Forelimb muscle (tissue), 1 donor: ENCODE results near the gene MRPL18. TPM values are rescaled to one million over a fixed set of nuclear protein-coding genes. Genes with fewer than 3 reads are reported as not detected.
A peak's percentile ranks its signal among the peaks of the same experiment; 100 is the strongest.
"Not testable (repeated sequence)": the region's sequence is repeated elsewhere in the genome, so short reads cannot be mapped to it uniquely, and the experiment has no call there.

Experiments used
- DNase-seq: peaks from one replicate; pipeline ENCODE4 v3.0.0-alpha.2; 2013; ENCODE audit warnings: low read depth
- polyA plus RNA-seq: library from polyadenylated mRNA; unstranded; fragments of 120-200 nt; gene quantifications from one replicate; pipeline ENCODE4 v1.2.1, GENCODE V29; 2013; ENCODE audit not compliant: insufficient read length

Gene MRPL18
- polyA plus RNA-seq, 1 donor: 79.1 TPM

DNA sequence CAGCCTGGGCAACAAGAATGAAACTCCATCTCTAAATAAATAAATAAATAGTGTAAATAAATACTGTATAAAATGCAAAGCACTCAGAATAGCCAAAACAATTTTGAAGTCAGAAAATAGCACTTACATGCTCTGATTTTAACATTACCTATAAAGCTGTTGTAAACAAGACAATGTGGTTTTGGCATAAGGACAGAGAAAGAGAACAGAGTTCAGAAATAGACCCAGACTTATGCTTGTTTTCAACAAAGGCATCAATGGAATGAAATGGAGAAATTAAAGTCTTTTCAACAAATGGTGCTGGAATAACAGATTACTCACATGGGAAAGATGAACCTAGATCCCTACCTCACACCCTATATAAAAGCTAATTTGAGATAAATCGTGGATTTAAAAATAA lies 18.1 kb upstream of the MRPL18 start:
- no peak for DNase-seq

DNA sequence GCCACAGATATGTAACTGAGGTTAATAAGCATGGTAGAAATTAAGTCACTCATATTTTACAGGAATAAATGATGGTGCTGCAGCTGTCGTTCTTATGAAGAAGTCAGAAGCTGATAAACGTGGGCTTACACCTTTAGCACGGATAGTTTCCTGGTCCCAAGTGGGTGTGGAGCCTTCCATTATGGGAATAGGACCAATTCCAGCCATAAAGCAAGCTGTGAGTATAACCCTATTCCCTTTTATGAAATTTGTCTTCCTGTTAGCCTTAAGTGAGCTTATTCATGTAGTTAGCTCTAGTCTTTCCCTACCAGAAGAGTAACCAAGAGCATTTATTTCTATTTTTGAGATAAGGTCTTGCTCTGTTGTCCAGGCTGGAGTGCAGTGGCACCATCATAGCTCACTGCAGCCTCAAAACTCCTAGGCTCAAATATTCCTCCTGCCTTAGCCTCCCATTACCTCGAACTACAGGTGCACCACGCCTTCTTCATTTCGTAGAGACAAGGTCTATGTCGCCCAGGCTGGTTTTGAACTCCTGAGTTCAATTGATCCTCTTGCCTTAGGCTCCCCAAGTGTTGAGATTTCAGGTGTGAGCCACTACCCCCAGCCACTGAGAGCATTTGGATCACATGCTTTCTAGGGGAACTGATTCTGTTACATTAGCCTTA lies 12.9 kb upstream of the MRPL18 start:
- no peak for DNase-seq

DNA sequence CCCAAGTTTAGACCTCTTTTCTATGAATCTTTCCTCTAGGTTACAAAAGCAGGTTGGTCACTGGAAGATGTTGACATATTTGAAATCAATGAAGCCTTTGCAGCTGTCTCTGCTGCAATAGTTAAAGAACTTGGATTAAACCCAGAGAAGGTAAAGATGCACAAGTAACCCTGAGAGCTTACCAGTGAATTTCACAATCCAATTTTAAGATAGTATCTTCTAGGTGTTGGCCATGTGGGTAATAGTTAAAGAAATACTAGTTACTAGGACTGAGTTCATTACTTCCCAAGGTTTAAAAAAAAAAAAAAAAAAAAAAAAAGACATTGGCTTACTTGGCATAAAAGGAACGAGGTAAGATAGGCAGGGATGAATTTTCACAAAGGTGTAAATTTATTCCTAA lies 12.1 kb upstream of the MRPL18 start:
- no peak for DNase-seq

DNA sequence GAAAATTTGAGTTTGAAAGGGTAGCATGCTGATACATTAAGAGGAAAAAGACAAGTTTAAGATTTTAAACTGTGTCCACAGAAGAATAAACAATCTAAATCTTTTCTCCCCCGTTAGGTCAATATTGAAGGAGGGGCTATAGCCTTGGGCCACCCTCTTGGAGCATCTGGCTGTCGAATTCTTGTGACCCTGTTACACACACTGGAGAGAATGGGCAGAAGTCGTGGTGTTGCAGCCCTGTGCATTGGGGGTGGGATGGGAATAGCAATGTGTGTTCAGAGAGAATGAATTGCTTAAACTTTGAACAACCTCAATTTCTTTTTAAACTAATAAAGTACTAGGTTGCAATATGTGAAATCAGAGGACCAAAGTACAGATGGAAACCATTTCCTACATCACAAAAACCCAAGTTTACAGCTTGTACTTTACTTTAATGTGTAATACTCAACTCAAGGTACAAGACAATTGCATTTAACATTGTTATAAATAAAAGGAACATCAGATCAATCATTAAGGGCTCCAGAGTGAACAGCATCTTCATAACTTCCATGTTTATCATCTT lies 11.6 kb upstream of the MRPL18 start:
- DNase-seq: no peak

DNA sequence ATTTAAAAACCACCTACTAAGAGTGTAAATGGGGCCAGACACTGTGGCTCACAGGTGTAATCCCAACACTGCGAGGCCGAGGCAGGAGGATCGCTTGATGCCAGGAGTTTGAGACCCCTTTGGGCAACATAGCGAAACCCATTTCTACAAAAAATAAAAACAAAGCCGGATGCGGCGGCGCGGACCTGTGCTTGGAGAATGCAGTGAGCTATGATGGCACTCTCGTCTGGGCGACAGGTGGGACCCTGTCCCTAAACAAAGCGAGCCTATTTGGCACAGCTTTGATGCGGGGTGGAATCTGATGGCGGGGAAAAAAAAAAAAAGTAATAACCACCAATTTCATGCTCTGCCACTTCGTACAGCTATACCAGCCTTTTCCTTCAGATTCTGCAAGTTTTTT lies 2.0 kb upstream of the MRPL18 start:
- no peak for DNase-seq

DNA sequence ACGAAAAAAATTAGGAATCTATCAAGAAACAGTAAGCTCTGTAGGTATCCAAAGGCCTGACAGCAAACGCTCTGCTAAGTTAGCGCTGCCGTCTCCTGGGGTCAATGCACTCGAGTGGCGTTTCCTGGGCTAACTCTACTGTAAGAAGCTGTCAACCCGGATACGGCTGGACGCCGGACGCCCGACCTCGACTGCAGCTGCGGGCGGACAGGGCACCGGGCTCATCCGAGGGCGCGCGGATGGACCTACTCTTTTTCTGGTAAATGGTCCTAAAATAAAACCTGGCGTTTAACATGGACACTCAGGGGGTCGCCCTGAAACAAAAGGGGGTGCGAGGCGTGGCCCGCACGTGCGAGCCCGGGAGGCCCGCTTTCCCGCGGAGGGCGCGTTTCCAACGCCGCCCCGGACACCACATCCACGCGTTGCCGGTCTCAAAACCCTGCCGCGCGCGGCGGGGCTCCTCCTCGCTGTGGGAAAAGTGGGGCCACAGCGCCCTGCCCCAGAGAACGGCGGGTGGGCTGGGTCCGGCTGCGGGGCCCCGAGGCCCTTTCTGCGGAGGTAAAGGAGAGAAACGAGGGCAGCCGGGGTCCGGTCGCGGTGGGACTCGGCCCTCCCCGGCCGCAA lies 1.4 kb upstream of the MRPL18 start:
- DNase-seq: peak; percentile 14

DNA sequence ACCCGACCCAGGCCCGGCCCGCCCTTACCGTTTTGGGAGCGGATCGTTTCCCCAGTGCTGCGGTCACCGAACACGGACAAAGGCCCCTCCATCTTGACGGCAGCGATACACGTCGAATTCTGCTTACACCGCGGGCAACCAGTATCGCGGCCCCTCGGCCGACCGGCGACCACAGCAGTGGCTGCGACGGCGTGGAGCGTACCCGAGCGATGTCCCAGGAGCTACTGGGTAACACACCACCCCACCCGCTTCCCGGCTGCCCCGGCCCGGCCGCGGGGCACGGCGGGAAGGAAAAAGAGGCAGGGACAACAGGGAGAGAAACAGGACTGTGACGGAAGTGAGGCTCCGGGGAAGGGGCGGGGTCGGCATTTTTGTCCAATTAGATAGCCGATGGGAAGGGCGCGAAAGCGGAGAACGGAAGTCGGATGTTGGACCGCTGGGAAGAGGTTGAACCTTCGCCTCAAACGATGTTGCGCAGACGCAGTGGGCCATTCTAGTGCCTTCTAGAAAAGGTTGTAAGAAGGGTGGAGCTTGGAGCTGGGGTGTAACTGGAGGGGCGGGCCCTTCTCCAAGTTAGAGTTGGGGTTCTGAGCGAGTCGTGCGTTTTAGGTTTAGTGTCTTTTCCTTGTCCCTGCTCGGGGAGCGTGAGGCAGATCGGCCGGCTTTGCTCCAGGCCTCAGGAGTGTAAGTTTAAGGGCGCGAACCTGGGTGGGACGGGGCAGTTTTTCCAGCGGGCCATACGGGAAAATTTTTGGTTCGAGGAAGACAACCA lies 704 bp upstream of the MRPL18 start, which contains the start of gene TCP1:
TCP1 (minus strand) TSS at position 226 of the 772 bp plus-strand sequence; CDS start at position 92, 134 bp downstream.
- peak; percentile 100 for DNase-seq

DNA sequence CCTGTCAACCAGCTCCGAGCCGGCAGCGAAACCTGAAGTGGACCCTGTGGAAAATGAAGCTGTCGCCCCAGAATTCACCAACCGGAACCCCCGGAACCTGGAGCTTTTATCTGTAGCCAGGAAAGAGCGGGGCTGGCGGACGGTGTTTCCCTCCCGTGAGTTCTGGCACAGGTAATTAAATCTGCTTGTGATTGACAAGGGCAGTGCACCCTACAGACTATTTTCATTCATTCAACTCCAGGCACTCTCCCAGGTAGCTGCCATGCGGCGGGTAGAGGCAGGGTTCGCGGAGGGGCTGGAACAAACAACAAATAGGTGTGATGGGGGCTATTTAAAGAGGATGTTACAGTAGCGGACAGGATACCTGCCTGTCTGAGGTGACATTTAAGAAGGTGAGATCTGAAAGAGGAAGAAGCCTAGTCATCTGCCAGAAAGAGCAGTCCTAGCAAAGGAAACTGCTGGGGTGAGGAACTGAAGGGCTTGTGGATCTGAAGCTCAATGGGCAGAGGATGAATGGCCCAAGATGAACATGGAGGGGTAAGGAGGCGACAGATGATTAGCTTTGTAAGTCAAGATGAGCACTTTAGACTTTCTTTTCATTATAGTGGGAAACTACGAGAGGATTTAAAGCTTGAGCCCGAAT lies 810 bp downstream of the MRPL18 start:
- DNase-seq: no peak

DNA sequence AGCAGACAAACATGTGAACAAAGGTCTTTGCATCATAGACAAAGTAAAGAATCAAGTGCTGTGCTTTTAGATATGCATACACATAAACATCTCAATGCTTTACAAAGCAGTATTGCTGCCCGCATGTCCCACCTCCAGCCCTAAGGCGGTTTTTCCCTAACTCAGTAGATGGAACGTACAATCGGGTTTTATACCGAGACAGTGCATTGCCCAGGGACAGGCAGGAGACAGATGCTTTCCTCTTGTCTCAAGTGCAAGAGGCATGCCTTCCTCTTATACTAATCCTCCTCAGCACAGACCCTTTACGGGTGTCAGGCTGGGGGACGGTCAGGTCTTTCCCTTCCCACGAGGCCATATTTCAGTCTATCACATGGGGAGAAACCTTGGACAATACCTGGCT lies 4.7 kb downstream of the MRPL18 start:
- DNase-seq: not testable (repeated sequence)

DNA sequence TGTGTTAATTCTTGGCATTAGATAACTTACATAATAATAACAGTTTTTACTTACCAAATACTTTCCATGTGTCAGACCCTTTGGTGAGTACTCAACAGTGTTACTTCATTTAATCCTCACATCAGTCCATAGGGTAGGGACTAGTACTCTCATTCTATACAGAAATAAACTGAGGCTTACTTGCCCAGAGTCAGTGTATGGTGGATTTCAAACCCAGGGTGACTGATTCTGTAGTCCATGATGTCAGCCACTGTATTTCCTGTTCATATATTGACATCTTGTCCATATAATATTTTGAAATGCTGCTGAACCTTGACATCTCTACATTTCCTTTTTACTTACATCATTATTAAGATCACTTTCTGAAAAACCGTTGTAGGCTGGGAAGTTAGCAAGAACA lies 7.3 kb downstream of the MRPL18 start:
- no peak for DNase-seq

DNA sequence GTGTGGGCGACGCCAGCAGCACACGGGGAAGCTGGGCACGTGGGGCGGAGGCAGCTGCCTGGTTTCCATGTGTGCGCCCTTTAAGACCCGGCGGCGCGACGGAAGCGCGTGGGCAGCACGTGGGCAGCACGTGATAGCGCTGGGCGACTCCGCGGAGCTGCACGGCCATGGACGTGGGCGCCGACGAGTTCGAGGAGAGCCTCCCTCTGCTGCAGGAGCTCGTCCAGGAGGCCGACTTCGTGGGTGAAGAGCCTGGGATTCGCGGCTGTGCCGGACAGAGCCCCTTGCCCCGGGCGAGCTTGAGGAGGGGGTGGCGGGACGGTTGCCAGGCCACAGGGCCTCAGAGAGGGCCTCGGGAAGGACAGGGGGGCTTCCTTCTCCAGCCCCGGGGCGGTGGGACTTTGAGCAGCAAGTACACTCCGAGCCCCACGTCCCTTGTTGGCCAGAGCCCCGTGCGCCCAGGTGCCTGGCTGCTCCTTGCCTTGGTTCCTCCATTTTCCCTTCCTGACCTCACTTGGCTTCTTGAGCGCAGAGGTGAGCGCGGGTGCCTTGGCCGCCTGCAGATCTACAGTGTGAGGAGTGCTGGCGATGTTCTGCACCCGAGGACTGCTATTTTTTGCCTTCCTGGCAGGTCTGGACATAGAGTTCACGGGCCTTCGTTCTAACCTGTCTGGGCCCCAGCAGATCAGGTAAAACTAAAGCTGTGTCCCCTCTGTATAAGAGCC lies 10.0 kb downstream of the MRPL18 start, which contains the start of gene PNLDC1:
PNLDC1 (plus strand) TSS at position 136 of the 725 bp plus-strand sequence; CDS start at position 168, 32 bp downstream.
- no peak for DNase-seq

DNA sequence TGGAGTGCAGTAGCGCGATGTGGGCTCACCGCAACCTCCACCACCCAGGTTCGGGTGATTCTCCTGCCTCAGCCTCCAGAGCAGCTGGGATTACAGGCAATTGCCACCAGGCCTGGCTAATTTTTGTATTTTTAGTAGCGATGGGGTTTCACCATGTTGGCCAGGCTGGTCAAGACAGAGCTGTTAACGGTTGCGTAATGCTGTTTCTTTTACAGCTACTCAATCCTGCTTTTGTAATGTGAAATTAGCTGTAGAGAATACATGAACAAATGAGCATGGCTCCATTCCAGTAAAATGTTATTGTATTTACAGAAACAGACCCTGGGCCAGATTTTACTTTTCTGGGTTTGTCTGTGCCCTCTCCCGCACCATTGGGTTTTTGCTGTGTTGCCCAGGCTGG lies 11.7 kb downstream of the MRPL18 start:
- no peak for DNase-seq

DNA sequence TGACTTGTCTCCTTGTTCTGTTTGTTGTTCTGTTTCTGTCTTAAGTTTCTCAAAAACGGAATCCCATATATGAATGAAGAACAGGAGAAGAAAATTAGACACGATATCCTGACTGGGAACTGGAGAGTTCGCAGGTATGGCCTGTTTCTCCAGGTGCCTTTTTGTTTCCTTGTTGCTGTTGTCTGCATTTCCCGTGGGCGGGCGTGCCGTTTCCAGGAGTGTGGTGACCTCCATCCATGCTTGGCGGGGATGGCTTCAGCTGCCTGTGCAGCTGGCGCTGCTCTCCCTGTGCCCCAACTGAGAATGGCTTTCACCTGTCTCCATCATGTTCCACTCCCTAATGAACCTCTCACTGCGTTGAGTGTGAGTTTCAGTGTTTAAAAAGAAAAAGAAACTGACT lies 14.2 kb downstream of the MRPL18 start:
- DNase-seq: no peak

DNA sequence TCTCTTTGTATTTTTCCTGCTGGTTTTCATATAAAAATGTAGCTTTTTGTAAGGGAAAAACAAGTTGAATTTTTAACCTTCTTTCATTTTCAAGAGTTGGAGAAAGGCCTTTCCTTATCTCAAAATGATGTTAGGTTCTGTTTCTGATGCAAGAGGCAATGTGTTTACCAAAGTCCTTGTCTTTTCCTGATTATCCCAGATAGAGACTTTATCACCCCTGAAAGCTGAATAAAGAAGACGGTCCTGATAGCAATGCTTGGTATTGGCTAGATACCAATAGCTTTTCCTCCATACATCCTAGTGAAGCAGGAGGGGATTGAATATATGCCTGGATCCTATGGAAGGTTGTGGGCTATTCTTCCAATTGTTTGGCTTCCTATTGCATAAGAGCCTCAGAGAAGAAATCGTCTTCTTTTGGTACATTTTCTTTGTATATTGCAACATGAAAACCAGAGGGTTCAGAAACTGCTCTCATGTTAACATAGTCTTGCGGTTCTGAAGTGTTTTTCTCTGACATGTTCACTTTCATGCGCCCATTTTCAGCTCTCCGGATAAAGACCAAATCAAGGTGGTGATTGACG lies 15.3 kb downstream of the MRPL18 start:
- DNase-seq: no peak

DNA sequence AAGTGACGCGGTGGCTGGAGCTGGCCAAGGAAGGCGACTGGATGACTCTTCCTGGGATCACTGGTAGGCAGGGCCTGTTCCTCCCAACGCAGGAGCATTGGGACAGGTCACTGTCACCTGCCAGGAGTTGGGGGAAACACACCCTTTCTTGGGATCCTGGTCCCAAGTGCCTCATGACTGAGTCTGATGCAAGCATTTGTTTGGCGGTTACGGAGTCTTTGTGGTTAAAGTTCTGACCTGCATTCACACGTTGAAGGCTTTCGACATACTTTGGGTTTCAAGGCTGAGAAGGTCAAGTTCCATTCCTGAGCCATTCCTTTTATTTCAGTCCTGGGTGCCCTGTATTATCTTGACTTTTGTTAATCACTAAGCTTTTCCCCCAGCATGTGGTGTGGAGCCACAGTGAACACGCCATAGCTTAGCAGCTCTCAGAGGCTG lies 15.8 kb downstream of the MRPL18 start:
- no peak for DNase-seq

DNA sequence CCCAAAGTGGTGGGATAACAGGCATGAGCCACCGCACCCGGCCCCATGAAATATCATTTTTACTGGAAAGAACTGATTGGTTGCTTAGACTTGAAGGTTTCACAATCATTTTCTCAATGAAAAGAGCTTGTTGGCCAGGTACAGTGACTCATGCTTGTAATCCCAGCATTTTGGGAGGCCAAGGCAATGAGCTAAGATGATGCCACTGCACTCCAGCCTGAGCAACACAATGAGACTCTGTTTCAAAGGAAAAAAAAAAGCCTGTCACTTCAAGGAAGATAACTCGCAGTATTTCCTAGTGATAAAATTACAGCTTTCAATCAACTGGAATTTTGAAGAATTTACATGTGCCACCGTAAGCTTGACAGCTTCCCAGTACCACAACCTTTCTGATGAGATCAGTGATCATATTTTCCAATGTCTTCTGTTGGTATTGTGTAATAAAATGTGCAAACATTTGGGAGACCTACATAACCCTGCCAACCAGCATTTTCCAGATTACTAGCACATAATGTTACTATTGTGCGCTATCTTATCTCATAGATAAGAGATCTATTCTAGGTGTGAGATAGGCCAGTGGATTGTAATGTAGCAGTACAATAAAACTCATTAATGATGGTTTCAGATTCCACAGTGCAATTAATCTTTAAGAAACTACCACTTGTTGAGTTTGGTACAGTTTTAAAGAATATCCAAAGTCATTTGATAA lies 17.0 kb downstream of the MRPL18 start:
- no peak for DNase-seq

DNA sequence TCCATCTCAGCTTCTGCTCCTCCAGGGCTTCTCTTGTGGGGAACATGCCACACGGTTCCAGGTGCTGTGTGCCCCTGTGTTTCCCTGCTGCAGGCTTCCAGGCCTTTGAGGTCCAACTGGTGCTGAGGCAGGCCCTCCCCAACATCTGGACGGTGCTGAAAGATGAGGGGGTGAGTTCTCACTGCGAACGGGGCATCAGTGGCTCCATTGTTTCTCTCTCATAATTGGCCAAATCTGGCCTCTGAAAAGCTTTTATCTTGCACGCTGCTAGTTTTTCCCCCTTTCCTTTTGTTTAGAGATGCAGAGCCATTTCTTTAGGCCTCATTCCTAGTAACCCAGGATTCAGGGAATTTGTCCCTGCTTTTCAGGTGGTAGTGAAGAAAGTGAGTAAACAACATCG lies 18.4 kb downstream of the MRPL18 start:
- DNase-seq: no peak

DNA sequence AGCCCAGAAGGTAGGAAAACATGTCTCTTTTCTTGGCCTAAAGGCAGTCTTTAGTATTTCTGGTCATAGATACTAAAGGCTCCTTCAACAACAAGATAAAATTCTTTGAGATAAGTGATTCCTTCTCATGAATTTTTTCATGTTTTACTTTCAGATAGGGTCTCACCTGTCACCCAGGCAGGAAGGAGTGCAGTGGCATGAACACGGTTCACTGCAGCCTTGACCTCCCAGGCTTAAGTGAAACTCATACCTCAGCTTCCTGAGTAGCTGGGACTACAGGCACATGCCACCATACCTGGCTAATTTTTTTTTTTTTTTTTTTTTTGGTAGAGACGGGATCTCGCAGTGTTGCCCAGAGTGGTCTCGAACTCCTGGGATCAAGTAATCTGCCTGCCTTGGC lies 18.9 kb downstream of the MRPL18 start:
- no peak for DNase-seq

DNA sequence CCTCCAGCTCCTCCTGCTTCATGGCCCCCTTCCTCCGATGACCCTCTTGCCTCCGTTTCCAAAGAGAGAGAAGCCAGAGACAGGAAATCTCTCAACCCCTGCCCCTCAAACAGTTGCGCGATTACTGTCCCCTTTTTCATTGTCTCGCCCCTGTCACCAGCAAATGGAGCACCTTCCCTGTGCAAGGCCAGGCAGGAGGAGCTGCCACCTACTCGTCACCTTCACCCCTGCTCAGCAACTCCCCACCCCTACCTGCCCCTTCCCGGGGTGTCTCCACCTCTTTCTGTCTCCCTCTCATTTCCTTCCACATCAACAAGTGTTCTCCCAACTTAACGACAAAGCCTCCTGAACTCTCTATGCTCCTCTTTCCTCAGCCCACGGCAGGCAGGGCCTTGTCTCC lies 23.5 kb downstream of the MRPL18 start:
- no peak for DNase-seq

DNA sequence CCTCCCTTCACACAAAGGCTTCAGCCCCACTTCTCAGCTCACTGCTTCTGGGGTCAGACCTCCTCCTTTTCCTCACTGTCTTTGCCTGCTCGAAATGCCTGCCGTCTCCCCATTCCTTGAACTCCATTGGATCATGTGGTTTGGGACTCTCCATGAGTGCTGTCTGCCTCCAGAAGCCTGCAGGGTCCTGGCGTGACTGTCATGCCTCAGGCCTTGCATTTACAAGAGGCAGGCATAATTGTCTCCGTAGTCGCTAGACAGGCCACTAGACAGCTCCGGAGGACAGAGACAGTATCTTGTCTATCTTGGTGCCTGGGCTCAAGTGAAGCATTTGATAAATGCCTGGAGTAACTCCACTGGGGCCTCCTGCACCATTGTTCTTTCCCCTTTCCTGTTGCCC lies 25.1 kb downstream of the MRPL18 start:
- no peak for DNase-seq
